ENCODE measurements around the gene SMIM41.

SMIM41 gene

DNA sequence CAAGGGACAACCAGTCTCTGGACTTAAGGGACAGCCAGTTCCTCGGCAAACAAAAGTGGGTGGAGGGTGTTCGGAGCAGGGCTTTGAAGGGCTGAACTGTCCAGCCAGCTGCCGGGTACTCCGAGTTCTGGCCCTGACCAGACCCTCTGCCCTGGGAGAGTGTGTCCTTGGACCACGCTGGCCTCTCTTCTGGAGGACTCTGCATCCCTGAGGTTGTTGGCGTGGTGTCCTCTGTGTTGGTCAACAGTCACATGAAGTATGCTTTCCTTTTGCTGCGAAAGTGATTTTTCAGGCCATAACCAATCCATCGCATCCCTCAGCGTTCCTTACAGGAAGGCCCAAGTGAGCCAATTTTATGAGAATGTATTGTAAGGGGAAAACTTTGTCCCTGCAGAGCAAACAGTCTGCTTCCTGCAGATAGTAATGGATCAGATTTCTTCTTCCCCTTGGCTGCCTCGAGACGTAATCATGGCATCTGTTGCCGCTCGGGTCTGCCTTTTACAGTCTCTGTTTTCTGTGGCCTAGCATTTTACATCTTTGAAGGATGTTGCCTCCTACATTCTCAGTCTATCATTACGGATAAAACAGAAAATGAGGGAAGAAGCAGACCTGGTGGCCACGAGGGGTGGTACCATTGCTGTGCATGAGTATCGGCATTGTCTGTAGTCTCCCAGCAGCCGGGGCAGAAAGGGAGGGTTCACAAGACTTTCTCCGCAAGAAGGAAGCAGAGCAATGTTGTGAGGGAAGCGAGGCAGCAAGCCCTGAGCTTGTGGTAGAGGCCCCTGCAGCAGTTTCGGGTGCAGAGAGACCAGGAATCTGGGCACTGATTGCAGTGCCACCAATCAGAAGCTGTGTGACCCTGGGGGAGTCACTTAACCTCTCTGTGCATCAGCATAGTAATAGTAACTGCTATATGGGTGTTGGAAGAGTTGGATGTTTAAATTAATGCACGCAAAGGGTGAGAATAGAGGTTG, 47.4 kb downstream of the SMIM41 start:
- TF ChIP-seq GATA3 (IDR thresholded peaks at IDR 0.05; ENCODE audit: low read depth, low read length) = no peak
- TF ChIP-seq GATA2 (IDR thresholded peaks at IDR 0.05; ENCODE audit: low read depth, low read length) = no peak

DNA sequence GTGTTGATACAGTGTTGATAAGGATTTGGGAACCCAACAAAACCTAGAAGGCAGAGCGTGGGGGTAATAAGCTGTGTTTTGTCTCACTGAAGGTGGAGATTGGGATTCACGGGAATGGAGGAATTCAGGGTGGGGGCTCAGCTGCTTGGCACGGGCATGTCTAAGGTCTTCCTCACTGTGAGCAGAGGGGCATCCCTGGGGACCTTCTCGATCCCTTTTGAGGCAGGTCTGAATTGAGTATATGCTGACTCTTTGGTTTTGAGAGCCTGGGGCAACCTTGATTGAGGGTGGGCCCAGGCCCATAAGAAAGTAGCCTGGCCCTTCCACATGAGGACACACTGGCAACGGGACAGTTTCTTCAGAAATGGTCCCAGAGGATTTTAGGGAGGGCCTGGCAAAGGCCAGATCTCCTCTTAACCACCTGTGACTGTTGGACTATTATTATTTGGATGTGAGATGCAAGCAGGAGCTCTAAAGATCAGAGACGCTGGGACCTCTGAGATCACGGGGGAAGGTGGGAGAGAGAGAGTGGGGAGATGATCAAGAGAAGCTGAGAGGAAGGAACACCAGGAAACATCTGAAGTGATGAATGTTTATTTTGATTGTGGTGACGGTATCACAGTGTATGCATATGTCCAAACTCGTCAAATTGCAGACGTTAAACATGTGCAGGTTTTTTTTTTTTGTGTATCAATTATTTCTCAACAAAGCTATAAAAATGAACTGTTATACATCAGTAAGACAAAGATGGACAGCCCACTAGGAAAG, 48.4 kb downstream of the SMIM41 start:
- TF ChIP-seq GATA2 (IDR thresholded peaks at IDR 0.05; ENCODE audit: low read depth, low read length) = no peak
- TF ChIP-seq GATA3 (IDR thresholded peaks at IDR 0.05; ENCODE audit: low read depth, low read length) = no peak

DNA sequence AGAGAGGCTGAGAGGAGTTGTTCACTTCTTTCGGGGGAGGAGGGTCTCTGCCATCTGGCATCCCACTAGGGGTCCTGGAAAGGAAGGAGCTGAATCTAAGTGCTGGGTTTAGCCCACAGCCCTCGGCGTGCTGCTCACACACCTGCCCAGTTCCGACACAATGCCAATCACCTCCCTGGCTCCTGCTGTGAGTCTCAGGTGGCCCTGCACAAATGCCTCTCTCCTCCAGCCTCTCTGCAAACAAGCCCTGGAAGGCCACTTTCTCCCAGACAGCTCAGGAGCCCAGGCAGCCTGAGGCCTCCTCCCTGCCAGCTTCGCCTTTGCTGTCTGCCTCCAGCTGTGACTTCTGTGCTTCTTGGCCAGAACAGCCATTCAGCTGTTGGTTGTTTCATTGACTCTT, 51.2 kb downstream of the SMIM41 start:
- TF ChIP-seq GATA3 (IDR thresholded peaks at IDR 0.05; ENCODE audit: low read depth, low read length) = no peak
- TF ChIP-seq GATA2 (IDR thresholded peaks at IDR 0.05; ENCODE audit: low read depth, low read length) = no peak

DNA sequence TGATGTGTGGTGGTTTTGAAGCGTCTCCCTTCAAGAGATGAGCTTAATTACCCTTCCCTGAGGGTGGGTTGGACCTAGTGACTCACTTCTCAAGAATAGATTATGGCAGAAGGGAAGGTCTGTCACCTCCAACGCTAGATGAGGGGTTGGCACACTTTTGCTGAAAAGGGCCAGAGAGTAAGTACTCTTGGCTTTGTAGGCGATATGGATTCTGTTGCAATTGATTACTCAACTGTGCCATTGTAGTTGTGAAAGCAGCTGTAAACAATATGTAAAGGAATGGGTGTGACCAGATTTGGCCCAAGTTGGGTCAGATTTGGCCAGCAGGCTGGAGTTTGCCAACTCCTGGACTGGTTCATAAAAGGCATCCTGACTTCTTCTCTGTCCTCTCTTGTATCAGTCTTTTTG, 53.3 kb downstream of the SMIM41 start:
- TF ChIP-seq GATA2 (IDR thresholded peaks at IDR 0.05; ENCODE audit: low read depth, low read length) (no peak), GATA3 (IDR thresholded peaks at IDR 0.05; ENCODE audit: low read depth, low read length) (no peak)

DNA sequence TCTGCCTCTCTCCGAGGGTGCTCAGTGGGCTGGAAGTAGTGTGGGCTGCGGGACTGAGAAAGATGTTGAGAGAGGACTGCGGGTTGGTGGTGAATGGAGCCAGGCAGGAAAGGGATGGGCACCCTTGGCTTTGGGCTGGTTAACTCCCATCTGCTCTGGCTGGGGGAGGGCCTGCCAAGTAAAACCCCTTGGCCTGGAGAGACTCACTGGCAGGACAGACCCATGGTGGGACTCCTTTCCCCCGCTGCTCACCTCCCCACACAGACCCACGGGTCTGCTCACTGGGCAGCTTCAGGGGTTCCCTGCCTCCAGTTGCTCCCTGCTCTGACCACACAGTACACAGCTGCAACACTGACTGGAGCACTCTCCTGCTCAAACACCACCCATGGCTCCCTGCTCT, 58.2 kb downstream of the SMIM41 start:
- TF ChIP-seq GATA3 (IDR thresholded peaks at IDR 0.05; ENCODE audit: low read depth, low read length) = no peak
- no peak for TF ChIP-seq GATA2 (IDR thresholded peaks at IDR 0.05; ENCODE audit: low read depth, low read length)

DNA sequence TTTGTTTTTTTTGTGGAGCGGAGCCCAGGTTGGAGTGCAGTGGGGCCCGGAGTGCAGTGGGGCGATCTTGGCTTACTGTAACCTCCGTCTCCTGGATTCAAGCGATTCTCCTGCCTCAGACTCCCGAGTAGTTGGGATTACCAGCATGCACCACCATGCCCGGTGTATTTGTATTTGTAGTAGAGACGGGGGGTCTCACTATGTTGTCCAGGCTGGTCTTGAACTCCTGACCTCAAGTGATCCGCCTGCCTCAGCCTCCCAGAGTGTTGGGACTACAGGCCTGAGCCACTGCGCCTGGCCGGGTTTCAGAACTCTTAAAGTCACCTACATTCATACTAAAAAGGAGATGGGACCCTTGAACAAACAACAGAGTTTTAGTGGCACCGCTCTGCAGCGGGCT, 59.6 kb downstream of the SMIM41 start:
- TF ChIP-seq GATA2 (IDR thresholded peaks at IDR 0.05; ENCODE audit: low read depth, low read length) (no peak), GATA3 (IDR thresholded peaks at IDR 0.05; ENCODE audit: low read depth, low read length) (no peak)

DNA sequence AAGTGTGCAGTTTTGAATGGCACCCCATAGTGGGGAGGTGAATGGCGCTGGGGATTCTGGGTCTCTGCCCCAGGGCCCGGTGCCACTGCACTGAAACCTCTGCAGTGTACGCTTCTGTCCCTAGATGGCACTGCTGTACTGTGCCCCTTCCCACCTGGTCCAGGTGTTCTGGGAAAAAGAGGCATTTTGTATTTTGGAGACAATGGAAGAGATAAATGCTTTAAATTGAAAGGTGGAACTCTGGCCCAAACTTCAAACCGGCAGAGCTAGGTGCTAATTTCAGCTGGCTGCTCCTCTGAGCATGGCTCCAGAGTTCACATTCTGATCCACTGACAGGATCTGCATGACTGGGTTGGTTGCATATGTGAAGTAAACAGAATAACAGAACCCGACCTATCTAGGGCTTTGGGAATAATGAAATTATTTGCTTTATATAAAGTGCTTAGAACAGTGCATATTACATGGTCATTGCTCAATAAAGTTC, 60.1 kb downstream of the SMIM41 start:
- TF ChIP-seq GATA2 (IDR thresholded peaks at IDR 0.05; ENCODE audit: low read depth, low read length) = no peak
- no peak for TF ChIP-seq GATA3 (IDR thresholded peaks at IDR 0.05; ENCODE audit: low read depth, low read length)

DNA sequence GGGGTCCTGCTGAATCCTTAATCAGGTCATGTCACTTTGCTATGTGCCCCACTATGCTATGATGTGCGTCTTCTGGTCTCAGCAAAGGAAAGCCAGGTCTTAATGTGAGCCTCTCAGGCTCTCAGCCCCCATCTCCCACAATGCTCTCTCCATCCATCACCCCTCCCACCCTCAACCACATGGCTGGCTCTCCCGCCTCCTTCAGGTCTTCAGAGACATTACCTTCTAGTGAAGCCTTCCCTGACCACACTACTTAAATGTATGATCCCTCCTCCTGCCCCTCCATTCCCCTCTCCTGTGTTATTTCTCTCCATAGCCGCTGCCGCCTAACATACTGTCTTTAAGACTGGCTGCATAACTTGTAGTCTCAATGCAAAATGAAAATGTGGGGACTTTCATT, 61.8 kb downstream of the SMIM41 start:
- TF ChIP-seq GATA3 (IDR thresholded peaks at IDR 0.05; ENCODE audit: low read depth, low read length) (no peak), GATA2 (IDR thresholded peaks at IDR 0.05; ENCODE audit: low read depth, low read length) (no peak)

DNA sequence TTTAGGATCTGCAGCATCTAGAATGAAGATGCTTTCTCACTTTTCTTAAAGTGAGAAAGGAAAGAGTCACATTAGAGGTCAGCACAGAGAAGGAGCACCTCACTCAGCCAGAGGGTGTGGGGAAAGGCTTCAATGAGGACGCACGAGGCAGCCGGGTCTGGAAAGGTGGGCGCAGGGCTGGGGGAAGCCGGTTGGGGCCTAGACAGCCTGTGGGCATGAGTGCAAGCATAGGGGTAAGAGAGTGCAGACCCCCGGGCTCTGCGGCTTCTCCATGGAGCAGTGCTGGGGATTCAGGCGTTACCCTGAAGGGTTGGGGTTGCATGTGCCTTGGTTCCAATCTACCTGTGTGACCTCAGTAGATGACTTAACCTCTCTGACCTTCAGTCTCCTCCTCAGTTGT, 62.4 kb downstream of the SMIM41 start:
- TF ChIP-seq GATA3 (IDR thresholded peaks at IDR 0.05; ENCODE audit: low read depth, low read length) (no peak), GATA2 (IDR thresholded peaks at IDR 0.05; ENCODE audit: low read depth, low read length) (no peak)

DNA sequence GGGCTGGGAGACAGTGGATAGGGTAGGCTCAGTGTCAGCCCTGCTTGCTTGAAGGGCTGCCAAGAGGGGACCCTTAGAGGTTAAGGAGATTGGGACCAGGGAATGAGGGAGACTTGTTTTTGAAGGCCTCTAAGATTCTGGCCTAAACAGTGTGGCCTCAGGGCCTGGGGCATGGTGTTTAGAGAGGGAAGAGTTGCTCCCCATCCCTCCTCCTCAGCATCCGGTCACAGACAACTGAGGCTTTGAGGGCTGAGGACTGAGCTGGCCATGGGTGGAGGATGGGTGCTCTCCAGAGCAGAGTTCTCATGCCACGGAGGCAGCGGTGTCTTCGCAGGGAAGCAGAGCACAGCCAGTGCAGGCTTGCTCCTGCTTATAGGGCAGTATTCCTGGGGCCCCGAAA, 62.9 kb downstream of the SMIM41 start:
- TF ChIP-seq GATA3 (IDR thresholded peaks at IDR 0.05; ENCODE audit: low read depth, low read length) (no peak), GATA2 (IDR thresholded peaks at IDR 0.05; ENCODE audit: low read depth, low read length) (no peak)

DNA sequence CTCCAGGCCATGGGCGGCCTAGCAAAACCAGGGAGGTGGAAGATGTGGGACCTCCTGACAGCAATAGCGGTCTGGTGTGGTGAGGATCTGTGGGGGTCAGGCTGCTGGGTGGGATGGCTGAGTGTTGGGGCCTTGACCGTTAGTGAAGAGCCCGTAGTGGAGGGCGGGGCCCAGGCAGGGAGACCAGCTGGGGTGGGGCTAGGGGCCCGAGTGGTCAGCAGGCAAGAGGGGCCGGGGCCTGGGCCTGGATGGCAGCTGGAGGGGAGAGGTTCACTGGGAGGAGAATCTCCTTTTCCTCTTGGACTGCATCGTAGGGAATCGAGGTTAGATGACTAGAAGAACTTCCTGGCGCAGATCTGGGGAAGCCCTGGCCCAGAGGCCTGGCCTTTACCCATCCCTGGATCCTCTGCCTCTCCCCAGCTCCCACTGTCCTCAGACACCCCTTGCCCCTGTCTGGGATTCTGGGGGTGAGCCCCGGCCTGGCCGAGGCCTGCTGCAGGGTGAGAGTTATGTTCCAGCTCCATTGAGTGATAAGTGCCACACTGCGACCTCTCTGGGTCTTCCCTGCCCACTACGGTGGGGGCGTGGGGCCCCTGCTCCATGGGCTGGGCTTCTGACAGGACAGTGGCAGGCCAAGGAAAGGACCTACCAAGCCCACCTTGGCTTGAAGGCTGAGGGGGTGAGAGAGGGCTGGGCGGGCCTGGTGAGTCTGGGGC, 65.2 kb downstream of the SMIM41 start:
- TF ChIP-seq GATA2 (IDR thresholded peaks at IDR 0.05; ENCODE audit: low read depth, low read length) = no peak
- no peak for TF ChIP-seq GATA3 (IDR thresholded peaks at IDR 0.05; ENCODE audit: low read depth, low read length)

DNA sequence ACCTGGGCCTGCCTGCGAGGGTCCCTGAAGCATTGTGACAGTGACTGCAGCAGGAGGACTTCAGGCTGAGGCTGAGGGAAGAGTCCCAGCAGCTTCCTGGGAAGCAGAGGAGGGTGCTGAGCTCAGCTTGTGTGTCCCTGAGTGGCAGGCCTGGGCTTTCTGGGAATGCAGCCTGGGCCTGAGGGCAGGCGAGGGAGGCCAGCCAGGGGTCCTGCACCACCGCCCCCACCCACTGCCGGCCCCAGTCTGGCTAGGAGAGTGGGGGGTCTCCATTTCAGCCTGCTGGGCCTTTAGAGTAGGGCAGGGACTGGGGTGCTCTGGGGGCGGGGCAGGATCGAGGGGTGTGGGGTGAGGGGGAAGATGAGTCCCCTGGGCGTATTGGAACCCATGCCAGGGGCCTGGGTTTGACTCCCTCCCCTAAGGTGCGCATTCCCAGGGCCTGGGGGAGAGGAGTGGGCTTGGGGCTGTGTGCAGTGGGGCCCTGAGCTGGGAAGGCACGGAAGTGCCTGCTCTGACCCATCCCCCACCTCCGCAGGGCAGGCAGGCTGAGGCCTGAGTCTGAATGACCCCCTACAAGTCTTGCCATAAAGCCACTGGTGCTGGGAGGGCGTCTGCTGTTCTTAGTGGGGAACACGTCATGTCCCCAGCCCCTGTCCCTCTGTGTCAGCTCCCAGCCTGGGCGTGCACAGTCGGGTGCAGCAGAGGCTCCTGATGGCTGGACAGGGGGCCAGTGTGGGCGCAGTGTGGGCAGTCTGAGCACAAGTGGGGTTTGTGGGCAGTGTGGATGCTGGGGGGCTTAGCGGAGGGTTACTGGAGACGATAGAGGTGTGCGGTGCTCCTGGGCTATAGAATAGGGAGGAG, 66.0 kb downstream of the SMIM41 start:
- TF ChIP-seq GATA3 (IDR thresholded peaks at IDR 0.05; ENCODE audit: low read depth, low read length) = no peak
- TF ChIP-seq GATA2 (IDR thresholded peaks at IDR 0.05; ENCODE audit: low read depth, low read length) = no peak
